Measurements from ENCODE around the gene VSTM2L.
A peak's percentile ranks its signal among the peaks of the same experiment; 100 is the strongest.

Gene VSTM2L

DNA sequence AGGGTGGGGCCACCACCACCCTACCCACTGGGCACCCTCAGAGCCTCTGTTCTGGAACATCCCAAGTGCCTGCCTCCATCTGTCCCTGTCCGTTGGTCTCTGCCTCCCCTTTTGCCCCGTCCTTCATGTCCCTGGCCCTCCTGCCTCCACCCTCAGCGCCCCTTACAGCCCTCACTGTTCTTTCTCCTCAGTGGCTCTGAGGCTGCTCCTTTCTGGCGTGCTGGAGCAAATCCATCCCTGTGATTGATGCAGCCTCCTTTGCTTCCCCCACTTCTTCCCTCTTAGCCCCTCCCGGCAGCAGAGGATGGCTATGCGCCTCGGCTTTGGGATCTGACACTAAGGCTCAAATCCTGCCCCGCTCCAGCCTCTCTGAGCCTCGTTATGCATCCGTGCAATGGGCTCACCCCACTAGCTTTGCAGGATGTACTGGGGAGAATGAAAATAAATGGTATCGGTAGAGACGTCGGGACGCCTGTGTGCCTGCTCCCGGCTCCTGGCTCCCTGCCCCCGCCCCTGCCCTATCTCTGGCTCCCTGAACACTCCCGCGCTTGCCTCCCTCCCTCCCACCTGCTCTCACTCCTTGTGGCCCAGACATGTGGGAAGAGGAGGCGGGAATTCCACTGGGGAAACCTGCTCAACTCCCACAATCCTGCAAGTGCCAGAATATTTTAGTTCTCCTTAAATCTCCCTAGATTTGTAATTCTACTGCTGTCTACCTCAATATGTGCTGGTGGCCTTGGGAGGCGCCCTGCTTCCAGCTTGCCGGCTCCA is 13.1 kb downstream of the VSTM2L start:
- peaks cover 43% of the 10 kb centered on the region for H3K27me3 Mint-ChIP-seq
- H3K4me3 Mint-ChIP-seq: no peak overlapping the region
- no peaks in the 10 kb centered on the region for H3K9me3 Mint-ChIP-seq
- H3K27ac Mint-ChIP-seq: no peak overlapping the region
- no peaks in the 10 kb centered on the region for H3K36me3 Mint-ChIP-seq (ENCODE audit: low read depth)
- peaks cover 20% of the 10 kb centered on the region for H3K4me1 Mint-ChIP-seq (ENCODE audit: low read depth)

DNA sequence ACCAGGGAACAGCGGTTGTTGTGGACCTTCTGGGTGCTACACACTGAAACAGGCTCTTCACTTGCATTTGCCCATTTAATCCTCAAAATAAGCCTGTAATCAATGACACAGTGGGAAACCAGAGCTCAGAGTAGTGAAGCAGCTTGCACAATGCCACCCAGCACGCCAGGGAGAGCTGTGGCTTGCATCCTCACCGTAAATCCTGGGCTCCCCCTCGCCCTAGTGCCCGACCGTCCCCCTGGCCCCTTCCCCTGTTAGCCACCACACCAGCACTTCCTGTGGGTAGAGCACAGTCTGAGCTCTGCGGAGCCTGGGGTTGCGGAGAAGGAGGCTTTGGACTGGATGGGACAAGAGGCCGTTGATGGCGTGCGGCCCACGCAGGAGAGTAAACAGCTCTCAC is 14.5 kb downstream of the VSTM2L start:
- no peak overlapping the region for H3K27ac Mint-ChIP-seq
- H3K27me3 Mint-ChIP-seq: peaks cover 38% of the 10 kb centered on the region
- no peak overlapping the region for H3K4me3 Mint-ChIP-seq
- H3K36me3 Mint-ChIP-seq (ENCODE audit: low read depth): no peaks in the 10 kb centered on the region
- H3K9me3 Mint-ChIP-seq: no peaks in the 10 kb centered on the region
- peaks cover 32% of the 10 kb centered on the region for H3K4me1 Mint-ChIP-seq (ENCODE audit: low read depth)

DNA sequence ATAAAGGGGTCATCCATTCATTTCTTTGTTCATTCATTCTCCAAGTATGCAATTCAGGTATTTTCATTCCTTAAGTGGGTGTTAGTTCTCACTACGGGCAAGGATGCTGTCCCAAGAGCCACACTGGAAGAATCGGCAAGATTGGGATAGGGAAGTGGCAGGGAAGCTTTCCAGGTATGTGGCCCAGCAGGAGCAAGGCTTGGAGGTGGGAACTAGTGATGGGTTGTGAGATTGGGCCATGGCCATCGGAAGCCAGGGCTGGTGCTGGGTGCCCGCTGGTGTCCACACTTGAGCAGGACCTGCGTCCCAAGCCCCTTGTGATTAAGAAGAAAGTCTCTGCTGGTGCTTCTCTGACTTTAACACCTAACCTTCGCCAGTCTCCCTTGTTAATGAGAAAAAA is 15.1 kb downstream of the VSTM2L start:
- H3K27me3 Mint-ChIP-seq: peaks cover 33% of the 10 kb centered on the region
- peaks cover 29% of the 10 kb centered on the region for H3K4me1 Mint-ChIP-seq (ENCODE audit: low read depth)
- no peaks in the 10 kb centered on the region for H3K9me3 Mint-ChIP-seq
- H3K27ac Mint-ChIP-seq: no peak overlapping the region
- no peaks in the 10 kb centered on the region for H3K36me3 Mint-ChIP-seq (ENCODE audit: low read depth)
- H3K4me3 Mint-ChIP-seq: no peak overlapping the region

DNA sequence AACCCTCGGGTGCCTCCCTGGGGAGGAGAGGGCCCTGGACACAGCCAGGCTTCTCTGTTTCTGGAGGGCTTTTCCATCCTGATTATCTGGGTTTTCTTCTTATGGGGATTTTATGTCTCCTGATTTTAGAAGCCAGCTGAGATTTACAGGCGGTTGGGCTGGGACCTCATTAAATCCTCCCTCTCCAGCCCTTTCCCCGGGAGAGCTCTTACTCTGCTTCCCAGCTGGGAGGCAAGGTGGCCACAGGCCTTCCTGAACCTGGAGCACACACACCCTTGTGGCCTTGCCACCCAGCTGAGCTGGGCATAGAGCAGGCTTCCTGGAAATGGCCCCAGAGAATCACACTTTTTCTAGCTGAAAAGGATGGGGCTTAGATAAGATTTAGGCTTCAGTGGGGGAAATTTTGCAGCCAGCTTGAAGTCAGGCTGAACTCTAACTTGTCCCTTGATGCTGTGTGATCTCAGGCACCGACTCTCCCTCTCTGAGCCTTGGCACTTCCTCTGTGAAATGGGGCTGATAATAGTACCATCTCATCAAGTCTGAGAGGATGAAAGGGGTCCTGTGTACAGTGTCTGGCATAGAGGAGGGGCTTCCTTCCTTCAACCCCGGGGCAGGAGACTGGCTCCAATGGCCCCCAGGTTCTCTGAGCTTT is 16.6 kb downstream of the VSTM2L start:
- H3K9me3 Mint-ChIP-seq: no peaks in the 10 kb centered on the region
- peaks cover 23% of the 10 kb centered on the region for H3K27me3 Mint-ChIP-seq
- no peaks in the 10 kb centered on the region for H3K36me3 Mint-ChIP-seq (ENCODE audit: low read depth)
- H3K4me1 Mint-ChIP-seq (ENCODE audit: low read depth): peaks cover 21% of the 10 kb centered on the region
- H3K27ac Mint-ChIP-seq: no peak overlapping the region
- no peak overlapping the region for H3K4me3 Mint-ChIP-seq

DNA sequence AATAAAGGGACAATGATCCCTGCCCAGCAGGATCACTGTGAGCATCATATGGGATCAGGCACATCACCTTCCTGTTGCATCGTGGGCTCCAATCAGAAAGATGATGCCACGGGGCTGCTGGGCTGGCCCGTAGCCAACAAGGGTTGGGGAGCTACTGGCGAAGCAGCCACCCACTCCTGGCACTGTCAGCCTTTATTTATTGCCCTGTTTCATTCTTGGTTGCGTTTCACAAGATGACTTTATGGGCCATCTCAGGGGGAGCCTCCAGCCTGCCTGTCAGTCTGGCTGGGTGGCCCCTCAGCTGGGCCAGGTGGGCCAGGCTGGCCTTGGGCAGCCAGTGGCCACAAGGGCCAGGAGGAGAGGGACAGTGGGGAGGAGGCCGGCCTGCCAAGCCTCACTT is 17.3 kb downstream of the VSTM2L start:
- Mint-ChIP-seq H3K27ac (no peak overlapping the region), H3K4me3 (no peak overlapping the region), H3K27me3 (peaks cover 20% of the 10 kb centered on the region), H3K36me3 (ENCODE audit: low read depth) (no peaks in the 10 kb centered on the region), H3K4me1 (ENCODE audit: low read depth) (peaks cover 17% of the 10 kb centered on the region), H3K9me3 (no peaks in the 10 kb centered on the region)

DNA sequence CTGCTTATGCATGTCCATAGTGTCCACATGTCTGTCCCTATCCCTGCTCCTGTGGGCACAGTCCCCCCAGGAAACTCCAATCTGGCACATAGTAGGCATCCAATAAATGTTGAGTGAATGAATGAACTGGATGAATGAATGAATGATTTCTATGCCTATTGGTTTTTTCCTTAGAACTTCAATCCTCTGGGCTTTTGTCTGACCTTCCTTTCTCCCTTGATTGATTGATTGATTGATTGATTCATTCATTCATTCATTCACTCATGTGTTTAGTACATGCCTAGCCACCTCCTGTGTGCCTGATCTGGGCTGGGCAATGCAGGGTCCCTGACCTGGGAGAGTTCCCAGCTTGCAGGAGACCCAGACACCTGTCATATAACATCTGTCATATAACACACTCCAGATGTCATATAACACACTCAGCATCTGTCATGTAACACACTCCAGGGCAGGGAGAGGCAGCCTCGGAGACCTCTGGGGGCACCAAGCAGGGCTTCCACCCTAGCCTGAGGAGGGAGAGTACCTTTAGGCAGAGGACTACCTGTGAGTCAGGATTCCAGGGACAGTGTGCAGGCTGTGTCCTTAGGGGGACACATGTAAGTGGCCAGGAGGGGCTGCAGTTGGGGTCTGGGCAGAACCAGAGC is 17.9 kb downstream of the VSTM2L start:
- Mint-ChIP-seq H3K36me3 (ENCODE audit: low read depth) (no peaks in the 10 kb centered on the region), H3K4me3 (no peak overlapping the region), H3K27me3 (peaks cover 20% of the 10 kb centered on the region)

DNA sequence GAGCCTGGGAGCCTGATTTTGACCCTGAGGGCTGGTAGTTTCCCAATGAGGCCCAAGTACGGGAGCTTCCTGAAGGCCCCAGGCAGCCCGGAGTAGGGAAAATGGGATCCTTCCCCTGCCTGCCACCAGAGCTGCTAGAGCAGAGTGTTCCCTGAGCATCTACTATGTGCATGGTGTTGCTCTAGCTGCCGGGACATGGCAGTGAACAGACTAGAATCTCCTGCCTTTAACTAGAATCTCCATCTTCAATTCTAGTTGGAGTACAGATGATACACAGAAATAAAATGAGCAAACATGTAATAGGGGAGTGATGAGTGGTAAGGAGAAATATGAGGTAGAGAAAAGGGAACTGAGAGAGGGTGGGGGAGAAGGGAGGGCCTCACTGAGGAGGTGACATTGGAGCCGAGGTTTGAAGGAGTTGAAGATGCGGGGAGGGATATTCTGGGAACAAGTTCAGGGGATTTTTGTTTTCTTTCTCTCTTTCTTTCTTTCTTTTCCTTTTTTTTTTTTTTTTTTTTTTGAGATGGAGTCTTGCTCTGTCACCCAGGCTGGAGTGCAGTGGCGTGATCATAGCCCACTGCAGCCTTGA is 18.5 kb downstream of the VSTM2L start:
- Mint-ChIP-seq H3K27me3 (peaks cover 17% of the 10 kb centered on the region), H3K4me3 (no peak overlapping the region), H3K9me3 (no peaks in the 10 kb centered on the region), H3K27ac (no peak overlapping the region), H3K36me3 (ENCODE audit: low read depth) (no peaks in the 10 kb centered on the region), H3K4me1 (ENCODE audit: low read depth) (peaks cover 17% of the 10 kb centered on the region)

More for the DNA sequence above, 17.9 kb downstream of the VSTM2L start:
- Mint-ChIP-seq H3K27ac (no peak overlapping the region), H3K9me3 (no peaks in the 10 kb centered on the region), H3K4me1 (ENCODE audit: low read depth) (peaks cover 17% of the 10 kb centered on the region)

DNA sequence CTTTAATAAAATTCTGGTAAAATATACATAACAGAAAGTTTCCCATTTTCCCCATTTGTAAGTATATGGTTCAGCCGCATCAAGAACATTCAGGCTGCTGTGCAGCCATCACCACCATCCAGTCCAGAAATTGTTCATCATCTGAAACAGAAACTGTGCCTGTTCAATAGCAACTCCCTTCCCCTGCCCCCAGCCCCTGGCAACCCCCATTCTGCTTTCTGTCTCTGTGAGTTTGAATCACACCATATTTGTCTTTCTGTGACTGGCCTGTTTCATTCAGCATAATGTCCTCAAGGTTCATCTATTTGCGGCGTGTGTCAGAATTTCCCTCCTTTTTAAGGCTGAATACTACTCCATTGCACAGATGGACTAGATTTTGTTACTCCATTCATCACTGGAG is 19.1 kb downstream of the VSTM2L start:
- peak overlapping the region; percentile 34 for H3K27ac Mint-ChIP-seq
- H3K27me3 Mint-ChIP-seq: peaks cover 13% of the 10 kb centered on the region
- no peaks in the 10 kb centered on the region for H3K9me3 Mint-ChIP-seq
- no peaks in the 10 kb centered on the region for H3K36me3 Mint-ChIP-seq (ENCODE audit: low read depth)
- H3K4me1 Mint-ChIP-seq (ENCODE audit: low read depth): peaks cover 17% of the 10 kb centered on the region
- H3K4me3 Mint-ChIP-seq: no peak overlapping the region

DNA sequence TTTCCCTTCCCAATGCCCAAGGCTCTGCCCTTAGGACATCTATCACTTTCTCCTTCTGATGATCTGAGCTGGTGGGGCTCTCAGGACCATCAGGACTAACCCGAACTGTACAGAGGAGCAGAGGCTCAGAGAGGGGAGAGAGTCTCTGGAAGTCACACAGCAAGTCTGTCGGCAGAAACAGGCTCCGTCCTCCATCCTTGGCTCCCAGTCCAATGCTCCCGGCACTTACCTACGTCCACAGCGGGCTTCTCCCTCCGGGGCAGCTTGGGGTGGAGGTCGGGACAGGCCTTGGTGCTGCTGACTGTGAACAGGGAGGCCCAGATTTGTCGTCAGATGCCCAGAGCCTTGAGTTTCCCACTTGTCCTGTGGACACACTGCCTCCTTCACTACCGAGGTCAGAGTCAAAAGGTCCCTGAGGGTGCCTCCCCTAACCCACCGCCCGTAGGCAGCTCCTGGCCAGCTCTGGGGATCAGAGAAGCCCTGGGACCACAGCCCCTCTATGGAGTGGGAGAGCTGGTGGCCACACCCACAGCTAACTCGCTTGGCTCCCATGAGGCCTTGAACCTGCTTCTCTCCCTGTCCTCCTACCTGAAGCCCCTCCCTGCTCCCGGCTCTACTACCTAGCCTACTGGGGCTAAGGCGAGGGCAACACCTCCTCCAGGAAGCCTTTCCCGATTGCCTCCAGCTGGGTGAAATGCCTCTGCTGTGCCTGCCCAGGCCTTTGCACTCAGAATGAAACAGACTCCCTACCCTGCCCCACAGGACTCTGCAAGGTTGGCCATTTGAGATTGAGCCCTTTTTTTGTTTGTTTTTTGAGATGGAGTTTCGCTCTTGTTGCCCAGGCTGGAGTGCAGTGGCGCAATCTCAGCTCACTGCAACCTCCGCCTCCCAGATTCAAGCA is 22.6 kb downstream of the VSTM2L start:
- no peak overlapping the region for H3K27ac Mint-ChIP-seq
- H3K4me1 Mint-ChIP-seq (ENCODE audit: low read depth): peaks cover 17% of the 10 kb centered on the region

DNA sequence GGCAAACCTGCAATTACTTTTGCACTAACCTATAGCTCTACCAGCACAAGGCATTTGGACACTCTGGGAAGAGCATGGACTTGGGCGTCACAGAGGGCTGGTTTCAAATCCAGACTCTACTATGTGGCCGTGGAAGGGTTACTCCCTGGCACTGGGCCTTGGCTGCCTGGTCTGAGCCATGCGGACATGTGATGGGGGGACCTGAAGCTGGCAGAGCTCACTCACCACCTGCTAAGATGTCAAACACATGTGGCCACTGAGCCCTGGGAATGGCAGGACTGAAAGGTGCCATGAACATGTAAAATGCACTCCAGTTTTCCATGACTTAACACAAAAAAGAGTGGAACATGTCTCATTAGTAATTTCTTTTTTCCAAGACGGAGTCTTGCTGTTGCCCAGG is 23.7 kb downstream of the VSTM2L start:
- H3K4me1 Mint-ChIP-seq (ENCODE audit: low read depth): peaks cover 10% of the 10 kb centered on the region
- no peaks in the 10 kb centered on the region for H3K36me3 Mint-ChIP-seq (ENCODE audit: low read depth)
- no peaks in the 10 kb centered on the region for H3K9me3 Mint-ChIP-seq
- H3K4me3 Mint-ChIP-seq: no peak overlapping the region
- no peak overlapping the region for H3K27ac Mint-ChIP-seq
- peaks cover 4% of the 10 kb centered on the region for H3K27me3 Mint-ChIP-seq

More for the DNA sequence above, 22.6 kb downstream of the VSTM2L start:
- Mint-ChIP-seq H3K36me3 (ENCODE audit: low read depth) (no peaks in the 10 kb centered on the region), H3K9me3 (no peaks in the 10 kb centered on the region), H3K4me3 (no peak overlapping the region), H3K27me3 (peaks cover 4% of the 10 kb centered on the region)

DNA sequence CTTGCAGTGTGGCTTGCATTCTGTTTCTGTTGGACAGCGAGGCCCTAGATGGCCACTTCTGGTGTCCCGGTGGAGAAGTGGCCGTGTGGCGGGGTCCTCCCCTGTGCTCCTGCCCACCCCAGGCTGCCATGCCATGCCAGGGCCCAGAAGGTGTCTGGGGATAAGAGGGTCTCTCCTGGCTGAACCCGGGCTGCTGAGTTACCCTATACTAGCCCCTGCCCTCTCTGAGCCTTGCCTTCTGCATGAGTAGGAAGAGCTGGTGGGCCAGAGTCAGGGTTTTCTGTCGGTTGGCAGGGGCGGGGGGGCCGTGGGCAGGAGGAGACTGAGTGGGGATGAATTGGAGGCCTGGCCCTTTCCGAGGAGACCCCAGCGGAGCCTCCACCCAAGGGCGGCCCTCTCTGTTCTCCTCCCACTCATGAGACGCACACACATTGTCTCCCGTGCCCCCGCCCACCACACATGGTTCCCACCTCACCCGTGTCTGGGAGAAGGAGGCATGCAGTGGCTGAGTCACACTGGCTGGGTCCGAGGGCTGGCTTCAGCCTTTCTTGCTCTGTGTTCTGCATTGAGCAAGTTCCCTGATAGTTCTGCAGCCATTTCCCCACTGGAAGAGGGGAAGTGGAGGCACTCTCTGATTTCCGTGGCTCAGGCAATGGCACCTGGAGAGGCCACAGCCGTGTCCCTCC is 24.6 kb downstream of the VSTM2L start:
- Mint-ChIP-seq H3K9me3 (no peaks in the 10 kb centered on the region), H3K27me3 (peaks cover 5% of the 10 kb centered on the region), H3K27ac (no peak overlapping the region), H3K36me3 (ENCODE audit: low read depth) (no peaks in the 10 kb centered on the region), H3K4me3 (no peak overlapping the region), H3K4me1 (ENCODE audit: low read depth) (peaks cover under 1% of the 10 kb centered on the region)

DNA sequence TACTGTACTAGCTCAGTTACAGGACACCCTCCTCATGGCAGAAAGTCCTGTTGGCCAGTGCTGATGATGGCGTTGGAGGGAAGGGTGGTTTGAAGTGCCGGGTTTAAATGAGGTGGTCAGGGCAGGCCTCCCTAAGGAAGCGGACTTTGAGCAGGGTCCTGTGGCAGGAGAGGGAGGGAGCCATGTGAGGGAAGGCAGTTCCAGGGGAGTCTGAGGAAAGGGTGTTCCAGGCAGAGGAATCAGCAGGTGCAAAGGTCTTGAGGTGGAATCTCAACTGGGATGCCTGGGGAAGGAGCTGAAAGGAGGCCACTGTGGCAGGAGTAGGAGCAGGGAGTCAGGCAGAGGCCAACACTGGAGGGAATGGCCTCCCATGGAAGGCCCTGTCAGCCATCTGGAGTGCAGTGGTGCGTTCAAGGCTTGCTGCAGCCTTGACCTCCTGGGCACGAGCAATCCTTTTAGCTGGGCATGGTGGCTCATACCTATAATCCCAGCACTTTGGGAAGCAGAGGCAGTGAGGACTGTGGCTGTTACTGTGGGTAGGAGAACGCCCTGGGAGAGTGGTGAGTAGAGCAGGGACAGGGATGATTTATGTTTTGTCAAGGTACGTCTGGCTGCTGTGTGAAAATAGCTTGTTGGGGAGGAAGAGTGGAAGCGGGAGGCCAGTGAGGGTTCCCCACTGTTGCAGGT is 26.2 kb downstream of the VSTM2L start:
- no peak overlapping the region for H3K27ac Mint-ChIP-seq
- no peaks in the 10 kb centered on the region for H3K9me3 Mint-ChIP-seq
- H3K27me3 Mint-ChIP-seq: peaks cover 7% of the 10 kb centered on the region
- H3K36me3 Mint-ChIP-seq (ENCODE audit: low read depth): no peaks in the 10 kb centered on the region
- no peaks in the 10 kb centered on the region for H3K4me1 Mint-ChIP-seq (ENCODE audit: low read depth)
- no peak overlapping the region for H3K4me3 Mint-ChIP-seq

DNA sequence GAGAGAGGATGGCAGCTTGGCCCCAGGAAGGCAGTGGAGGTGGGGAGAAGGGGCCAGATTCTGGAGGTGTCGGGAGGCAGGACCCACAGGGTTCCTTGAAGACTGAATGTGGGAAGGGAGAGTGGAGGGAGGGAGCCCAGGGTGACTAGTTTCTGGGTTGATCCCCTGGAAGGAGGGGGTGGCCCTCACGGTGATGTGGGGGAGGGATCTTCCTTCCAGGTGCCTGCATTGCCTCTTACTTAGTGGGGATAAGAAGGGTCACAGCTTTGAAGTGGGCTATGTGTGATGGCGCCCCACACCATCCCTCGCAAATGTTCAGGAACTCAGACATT is 26.7 kb downstream of the VSTM2L start:
- Mint-ChIP-seq H3K9me3 (no peaks in the 10 kb centered on the region), H3K36me3 (ENCODE audit: low read depth) (no peaks in the 10 kb centered on the region), H3K4me1 (ENCODE audit: low read depth) (no peaks in the 10 kb centered on the region), H3K27ac (no peak overlapping the region), H3K27me3 (peaks cover 7% of the 10 kb centered on the region), H3K4me3 (no peak overlapping the region)
